DMS153 treated with DMSO at 0.1 percent for 48 hours (cell line): ENCODE measurements around the gene INF2.

Experiments used
- DNase-seq: peaks from one replicate; lab custom pipeline; 2025; ENCODE audit not compliant: unreplicated experiment; lab: John Stamatoyannopoulos, UW

Gene INF2

DNA sequence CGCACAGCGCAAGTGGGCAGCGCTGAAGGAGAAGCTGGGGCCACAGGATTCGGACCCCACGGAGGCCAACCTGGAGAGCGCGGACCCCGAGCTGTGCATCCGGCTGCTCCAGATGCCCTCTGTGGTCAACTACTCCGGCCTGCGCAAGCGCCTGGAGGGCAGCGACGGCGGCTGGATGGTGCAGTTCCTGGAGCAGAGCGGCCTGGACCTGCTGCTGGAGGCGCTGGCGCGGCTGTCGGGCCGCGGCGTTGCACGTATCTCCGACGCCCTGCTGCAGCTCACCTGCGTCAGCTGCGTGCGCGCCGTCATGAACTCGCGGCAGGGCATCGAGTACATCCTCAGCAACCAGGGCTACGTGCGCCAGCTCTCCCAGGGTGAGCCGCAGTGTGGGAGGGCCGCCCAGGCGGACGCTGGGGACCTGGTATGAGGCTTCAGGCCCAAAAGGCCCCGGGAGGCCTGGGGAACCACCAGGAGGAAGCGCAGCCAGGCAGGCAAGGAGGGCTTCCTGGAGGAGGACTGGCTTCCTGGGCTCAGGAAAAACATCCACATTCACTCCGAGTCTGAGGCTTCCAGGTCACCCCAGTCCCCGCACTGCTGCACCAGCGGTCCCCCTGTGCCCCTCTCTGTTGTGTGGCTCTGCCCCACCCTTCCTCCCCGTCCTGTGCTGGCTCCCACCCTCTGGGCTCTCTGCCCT is 12.1 kb downstream of the INF2 start:
- no peak for DNase-seq

DNA sequence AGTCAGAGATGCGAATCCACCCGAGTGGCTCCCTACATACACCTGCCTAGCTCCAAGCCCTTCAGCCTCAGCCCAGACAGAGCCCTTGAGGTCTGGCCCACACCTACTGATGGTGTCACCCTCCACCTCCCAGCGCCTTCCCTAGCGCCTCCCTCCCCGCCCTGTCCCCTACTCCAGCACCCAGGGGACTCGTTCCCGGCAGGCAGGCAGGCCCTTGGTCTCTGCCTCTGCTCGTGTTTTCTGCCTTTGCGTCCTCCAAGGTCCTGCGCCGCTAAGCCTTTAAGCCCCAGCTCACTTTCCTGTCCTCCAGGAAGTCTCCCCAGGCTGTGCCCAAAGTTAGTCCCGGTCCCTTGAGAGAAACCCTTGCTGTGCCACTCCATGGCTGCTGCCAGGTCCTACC is 12.7 kb downstream of the INF2 start:
- DNase-seq: no peak

DNA sequence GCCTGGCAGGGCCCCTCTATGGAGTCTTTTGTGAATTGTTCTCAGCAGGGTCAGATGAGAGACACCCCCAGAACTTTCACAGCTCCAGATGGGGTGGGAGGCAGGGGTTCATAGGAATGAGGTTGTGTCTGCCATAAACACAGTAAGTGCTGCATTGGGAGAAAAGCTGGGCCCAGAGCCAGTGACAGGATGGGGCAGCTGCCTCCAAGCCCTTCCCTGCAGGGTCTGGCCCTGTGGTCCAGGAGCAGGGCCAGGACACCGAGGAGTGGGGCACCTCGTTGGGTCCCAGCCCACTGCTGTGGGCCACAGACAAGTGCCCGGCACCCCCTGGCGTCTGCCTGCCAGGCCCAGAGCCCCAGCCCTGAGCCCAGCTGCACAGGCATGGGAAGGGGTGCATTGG is 13.3 kb downstream of the INF2 start:
- DNase-seq: no peak

DNA sequence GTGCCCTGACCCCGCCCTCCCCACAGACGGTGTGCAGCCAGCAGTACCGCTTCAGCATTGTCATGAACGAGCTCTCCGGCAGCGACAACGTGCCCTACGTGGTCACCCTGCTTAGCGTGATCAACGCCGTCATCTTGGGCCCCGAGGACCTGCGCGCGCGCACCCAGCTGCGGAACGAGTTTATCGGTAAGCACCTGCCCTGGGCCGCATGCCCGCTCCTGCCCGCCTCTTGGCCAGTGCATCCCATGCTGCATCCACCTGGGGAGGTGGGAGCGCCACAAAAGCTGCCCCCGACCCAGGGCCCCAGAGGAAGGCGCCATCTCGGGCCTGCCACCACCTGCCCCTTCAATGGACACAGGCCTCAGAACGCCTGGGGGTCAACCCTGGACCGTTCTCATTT is 13.9 kb downstream of the INF2 start:
- DNase-seq: no peak

DNA sequence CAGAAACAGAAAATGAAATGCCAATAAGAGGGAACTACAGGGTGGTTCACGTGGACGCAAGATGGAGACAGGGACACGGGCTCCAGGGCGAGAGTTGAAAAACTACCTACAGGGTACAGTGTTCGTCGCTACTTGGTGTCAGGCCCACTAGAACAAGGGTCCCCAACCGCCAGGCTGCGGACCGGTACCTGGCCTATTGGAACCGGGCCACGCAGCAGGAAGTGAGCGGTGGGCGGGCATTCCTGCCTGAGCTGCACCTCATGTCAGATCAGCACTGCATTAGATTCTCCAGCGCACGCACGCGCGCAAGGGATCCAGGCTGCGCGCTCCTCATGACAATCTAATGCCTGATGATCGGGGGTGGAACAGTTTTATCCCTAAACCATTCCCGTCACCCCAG is 14.8 kb downstream of the INF2 start:
- no peak for DNase-seq

DNA sequence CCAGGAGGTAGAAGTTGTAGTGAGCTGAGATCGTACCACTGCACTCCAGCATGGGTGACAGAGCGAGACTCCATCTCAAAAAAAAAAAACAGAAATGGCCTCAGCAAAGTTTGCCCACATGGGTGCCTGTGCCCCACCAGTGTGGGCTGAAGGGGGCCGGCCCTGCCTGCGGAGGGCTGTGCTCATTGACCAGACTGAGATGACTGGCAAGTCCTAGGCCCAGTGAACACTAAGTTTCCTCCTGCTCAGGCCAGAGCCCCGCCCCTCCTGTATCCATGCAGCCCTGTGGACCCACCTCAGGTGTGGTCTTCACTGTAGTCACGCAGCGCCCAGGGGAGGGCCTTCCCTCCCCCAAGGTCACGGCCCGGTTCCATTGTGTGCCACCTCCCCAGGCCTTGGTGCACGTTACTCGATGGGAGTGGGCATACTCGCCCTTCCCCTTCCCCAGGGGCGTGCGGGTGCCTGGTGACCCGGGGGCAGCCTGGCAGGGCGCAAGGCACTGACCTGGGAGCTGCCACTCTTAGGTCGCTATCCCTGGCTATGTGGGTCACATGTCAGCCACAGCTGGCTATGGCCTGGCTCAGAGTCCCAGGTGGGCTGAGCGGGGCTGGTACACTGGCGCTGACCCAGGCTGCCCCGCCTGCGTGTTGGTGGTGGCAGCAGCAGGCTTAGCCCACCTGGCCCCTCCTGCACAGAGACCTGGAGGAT is 16.1 kb downstream of the INF2 start:
- DNase-seq: no peak

DNA sequence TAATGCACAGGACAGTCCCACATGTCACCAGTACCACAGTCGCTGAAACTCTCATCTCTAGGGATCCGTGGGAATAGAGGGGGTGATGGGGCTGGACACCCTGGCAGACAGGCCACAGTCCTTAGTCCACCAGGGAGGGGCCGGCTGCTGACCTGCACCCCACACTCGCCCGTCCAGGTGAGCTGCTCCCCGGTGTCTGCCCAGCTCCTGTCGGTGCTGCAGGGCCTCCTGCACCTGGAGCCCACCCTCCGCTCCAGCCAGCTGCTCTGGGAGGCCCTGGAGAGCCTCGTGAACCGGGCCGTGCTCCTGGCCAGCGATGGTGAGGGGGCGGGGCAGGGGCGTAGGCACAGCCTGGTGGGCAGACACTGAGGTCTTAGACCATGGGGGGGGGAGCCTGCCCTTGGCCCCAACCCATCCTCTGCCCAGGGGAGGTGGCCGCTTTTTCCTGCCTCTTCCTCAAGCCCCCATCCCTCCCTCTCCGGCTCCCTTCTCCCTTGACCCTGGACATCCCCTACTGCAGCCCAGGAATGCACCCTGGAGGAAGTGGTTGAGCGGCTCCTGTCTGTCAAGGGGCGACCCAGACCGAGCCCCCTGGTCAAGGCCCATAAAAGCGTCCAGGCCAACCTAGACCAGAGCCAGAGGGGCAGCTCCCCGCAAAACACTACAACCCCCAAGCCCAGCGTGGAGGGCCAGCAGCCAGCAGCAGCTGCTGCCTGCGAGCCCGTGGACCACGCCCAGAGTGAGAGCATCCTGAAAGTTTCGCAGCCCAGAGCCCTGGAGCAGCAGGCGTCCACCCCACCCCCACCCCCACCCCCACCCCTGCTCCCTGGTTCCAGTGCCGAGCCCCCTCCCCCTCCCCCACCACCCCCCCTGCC is 17.6 kb downstream of the INF2 start:
- no peak for DNase-seq

DNA sequence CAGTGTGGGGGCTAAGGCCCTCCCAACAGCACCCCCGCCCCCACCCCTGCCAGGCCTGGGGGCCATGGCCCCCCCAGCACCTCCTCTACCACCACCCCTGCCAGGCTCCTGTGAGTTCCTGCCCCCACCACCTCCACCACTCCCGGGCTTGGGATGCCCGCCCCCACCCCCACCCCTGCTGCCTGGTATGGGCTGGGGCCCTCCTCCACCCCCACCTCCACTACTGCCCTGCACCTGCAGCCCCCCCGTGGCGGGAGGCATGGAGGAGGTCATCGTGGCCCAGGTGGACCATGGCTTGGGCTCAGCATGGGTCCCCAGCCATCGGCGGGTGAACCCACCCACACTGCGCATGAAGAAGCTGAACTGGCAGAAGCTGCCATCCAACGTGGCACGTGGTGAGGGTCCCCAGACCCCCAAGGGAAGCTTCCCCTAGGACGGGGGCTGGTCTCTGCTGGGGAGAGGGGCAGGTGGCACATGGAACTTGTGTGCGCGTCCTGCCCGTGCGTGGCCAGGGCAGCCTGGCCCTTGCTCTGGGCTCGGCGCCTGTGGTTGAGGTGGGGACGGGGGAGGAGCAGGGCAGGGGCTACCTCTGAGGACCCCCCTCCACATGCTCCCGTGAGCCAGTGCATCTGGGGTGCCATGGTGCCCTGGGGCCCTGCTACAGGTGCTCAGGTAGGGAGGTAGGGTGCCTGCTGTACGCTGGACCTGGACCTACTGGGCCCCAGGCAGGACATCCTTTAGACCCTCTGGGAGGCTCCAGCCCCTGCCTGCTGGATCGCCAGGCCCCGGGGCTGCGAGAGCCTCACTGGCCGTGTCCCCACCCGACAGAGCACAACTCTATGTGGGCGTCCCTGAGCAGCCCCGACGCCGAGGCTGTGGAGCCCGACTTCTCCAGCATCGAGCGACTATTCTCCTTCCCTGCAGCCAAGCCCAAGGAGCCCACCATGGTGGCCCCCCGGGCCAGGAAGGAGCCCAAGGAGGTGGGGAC is 18.5 kb downstream of the INF2 start:
- DNase-seq: no peak

DNA sequence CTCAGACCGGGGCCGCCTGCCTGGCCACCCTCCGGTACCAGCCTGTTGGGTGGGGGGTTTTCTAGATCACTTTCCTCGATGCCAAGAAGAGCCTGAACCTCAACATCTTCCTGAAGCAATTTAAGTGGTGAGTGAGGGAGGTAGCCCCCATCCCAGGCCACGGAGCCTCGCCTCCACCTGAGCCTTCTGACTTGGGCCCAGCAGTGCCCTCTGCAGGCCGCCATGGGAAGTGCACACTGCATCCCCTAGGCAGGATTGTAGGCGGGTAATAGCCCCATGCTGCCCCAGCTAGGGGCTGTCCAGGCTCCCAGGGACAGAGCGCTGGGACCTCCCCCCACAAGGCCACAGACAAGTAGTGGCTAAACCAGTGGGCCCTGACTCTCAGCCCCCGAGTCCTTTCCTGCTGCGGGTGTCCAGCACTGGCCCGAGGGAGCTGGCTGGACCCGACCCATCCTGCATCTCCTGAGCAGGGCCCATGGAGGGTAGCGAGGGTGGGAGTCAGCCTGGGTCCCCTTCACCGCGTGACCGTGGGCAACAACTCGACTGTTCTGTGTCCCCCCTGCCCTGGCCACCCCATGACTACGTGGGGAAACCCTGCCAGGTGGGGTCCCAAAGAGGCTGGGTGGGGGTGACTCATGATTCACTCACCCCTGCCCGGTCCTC is 19.3 kb downstream of the INF2 start:
- no peak for DNase-seq

DNA sequence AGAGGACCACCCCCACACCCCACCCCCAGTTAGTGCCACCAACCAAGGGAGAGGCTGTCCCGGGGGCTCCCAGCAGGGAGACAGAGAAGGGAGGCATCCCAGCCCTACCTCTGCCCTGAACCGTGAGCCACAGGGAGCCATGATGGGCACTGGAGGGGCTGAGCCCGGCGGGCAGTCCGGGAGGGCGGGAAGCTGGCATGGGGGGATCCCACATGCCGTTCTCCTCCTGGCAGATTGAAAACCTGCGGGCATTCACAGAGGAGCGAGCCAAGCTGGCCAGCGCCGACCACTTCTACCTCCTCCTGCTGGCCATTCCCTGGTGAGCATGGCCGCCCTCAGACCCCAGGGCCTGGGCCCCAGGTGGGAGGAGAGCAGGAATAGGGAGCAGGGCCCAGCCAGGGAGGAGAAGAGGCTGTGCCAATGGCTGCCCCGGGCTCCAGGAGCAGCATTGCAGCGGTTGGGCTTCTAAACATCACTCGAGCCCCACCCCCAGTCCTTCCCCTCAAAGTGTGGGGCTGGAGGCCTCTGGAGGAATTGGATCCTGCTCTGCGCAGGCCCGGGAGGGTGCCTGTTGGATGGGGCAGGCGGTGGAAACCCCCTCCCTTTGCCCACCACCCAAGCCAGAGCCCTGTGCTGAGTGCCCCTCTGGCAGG is 20.1 kb downstream of the INF2 start:
- no peak for DNase-seq

DNA sequence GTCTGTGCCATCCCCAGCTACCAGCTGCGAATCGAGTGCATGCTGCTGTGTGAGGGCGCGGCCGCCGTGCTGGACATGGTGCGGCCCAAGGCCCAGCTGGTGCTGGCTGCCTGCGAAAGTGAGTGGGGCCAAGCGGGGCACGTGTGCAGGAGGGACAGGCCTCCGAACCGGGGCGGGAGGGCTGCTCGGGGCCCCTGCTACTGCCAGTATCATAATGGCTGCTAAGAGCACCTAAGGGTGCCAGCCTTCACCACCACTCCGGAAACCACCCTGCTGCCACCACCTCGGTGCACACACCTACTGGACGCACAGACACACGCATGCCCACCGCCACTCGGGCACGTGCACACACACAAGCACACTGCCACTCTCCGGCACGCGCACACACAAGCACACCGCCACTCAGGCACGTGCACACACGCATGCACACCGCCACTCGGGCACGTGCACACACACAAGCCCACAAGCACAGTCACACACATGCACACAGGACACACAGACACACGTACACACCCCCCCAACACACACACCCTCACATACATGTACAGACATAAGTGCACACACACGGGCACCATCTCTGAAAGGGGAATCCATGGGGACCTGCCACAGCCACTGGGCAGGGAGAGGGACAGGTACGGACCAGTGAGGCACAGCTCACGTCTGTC is 20.8 kb downstream of the INF2 start:
- no peak for DNase-seq

DNA sequence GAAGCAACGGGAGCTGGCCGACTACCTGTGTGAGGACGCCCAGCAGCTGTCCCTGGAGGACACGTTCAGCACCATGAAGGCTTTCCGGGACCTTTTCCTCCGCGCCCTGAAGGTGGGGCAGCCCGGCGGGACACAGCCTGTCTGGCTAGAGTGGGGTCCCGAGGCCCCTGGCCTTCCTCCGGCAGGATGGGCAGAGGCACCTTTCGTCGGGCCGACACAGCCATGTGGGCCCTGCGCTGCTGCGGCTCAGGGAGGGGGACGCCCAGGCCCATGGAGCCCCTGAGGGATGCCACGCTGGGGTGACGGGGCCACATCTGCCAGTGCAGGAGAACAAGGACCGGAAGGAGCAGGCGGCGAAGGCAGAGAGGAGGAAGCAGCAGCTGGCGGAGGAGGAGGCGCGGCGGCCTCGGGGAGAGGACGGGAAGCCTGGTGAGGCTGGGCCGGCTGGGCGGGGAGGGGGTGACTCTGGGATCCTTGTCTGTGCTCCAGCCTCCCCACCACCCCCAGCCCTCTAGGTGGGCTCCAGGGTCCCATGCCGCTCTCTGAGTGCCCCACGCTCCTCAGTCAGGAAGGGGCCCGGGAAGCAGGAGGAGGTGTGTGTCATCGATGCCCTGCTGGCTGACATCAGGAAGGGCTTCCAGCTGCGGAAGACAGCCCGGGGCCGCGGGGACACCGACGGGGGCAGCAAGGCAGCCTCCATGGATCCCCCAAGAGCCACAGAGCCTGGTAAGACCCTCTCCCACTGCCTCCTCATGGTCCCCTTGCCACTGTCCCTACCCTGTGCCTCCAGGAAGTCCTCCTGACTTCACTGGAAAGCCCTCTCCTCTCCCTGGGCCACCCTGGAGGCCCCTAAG is 23.7 kb downstream of the INF2 start:
- DNase-seq: no peak

DNA sequence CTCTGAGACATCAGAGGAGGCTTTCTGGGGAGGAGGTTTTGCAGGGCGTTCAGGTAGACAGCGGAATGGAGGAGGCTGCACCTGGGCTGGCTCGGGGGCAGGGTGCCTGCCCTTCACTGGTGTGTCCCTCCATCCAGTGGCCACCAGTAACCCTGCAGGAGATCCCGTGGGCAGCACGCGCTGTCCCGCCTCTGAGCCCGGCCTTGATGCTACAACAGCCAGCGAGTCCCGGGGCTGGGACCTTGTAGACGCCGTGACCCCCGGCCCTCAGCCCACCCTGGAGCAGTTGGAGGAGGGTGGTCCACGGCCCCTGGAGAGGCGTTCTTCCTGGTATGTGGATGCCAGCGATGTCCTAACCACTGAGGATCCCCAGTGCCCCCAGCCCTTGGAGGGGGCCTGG is 24.6 kb downstream of the INF2 start:
- DNase-seq: no peak

DNA sequence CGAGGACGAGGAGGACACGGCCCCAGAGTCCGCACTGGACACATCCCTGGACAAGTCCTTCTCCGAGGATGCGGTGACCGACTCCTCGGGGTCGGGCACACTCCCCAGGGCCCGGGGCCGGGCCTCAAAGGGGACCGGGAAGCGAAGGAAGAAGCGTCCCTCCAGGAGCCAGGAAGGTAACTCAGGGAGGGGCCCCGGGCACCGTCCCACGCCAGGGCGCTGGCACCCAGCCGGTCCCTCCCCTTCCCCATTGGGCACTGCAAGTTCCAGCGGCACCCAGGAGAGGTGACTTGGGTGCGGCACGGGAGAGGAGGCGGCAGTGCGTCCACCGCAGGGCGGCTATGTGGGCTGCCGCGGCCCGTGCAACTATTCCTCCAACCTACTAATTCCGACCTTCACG is 25.3 kb downstream of the INF2 start:
- DNase-seq: no peak

DNA sequence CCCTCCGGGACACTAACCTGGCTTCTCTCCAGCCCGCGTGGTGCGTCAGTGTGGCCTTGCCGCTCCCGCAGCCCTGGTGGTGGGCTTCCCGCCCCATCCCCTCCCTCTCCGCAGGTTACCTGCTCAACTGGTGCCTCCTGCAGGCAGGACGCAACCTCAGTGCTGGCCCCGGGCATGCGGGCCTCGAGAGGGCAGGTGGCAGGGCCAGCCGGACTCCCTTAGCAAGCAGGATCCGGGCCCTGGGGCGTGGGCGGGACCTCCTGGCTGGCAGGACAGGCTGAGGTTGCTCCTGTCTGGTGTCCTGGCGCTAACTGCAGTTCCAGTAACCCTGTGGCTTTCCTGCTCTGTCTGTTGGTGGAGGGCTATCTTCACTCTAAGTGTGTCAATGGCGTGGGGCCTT is 26.0 kb downstream of the INF2 start:
- DNase-seq: no peak

DNA sequence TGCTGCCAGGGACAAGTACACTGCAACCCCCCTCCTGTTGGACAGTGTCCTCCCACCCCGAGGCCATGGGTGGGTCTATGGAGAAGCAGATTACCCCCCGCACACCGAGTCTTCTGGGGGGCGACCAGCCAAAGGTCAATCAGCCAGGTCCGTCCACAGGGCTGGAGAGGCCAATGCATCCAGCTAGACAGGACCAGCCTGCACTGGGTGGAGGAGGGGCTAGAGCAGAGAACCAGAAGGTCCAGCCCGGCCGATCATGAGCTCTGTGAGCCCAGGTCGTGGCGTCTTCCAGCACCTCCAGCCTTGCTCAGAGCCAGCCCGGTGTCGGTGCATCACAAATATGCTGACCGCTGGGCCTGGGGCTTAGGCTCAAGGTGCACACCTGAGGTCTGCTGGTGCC is 26.5 kb downstream of the INF2 start:
- DNase-seq: no peak

DNA sequence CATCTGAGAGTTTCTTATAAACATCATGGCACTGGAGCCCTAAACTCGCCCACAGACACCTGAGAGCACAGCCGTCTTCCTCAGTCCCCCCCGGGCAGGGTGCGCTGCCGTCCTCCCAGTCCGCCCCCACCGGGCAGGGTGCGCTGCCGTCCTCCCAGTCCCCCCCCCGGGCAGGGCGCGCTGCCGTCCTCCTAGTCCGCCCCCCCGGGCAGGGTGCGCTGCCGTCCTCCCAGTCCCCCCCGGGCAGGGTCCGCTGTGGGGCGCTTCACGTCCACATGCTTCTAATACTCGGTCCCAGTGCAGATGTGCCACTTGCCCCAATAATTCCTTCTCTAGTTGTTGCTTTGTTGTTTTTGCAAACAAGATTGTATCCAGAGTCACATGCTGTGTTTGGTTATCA is 27.7 kb downstream of the INF2 start:
- DNase-seq: no peak

DNA sequence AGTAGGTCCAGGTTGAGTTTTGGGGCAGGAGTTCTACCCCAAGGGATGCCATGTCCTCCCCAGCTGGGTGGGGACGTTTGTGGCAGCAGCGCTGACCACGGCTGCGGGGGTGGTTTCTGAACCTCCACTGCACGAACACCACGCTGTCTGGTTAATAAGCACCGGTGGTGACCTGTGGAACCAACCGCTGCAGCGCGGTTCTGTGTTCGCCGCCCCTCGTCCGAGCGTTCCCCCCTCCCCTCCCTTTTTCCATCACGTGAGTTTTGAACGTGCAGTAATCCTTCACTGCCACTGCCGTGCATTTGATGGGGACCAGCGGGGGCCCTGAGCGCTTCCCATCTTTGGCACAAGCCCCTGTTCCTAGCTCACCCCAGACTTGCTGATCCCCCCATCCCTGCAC is 28.2 kb downstream of the INF2 start:
- no peak for DNase-seq
